ENCODE data around the gene CACNA1S. TPM values are rescaled to one million over a fixed set of nuclear protein-coding genes. Genes with fewer than 3 reads are reported as not detected.

The CACNA1S gene
- total and polyA plus RNA-seq, 2 of the 8 experiments (the other 6 are each of a cell fraction or from before 2014, with no cell fraction given) = 0.06 TPM; not detected in 1

DNA sequence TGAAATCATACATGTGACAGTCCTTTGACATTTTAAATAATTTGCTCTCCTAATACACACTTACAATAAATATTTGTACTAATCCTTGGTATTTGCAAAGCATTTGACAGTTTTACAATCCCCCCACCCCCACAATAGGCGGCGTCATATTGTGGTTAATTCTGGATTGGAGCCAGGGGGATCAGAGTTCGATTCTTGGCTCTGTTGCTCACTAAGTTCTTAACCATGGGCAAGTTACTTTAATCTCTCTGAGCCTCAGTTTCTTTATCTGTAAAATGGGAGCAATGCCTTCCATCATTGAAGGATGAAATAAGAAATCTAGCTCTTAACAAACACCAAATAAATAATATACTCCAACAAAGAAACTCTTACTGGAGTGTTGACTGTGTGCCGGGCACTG lies 23.8 kb downstream of the CACNA1S start (continued):
- TF ChIP-seq, protein P1, sequence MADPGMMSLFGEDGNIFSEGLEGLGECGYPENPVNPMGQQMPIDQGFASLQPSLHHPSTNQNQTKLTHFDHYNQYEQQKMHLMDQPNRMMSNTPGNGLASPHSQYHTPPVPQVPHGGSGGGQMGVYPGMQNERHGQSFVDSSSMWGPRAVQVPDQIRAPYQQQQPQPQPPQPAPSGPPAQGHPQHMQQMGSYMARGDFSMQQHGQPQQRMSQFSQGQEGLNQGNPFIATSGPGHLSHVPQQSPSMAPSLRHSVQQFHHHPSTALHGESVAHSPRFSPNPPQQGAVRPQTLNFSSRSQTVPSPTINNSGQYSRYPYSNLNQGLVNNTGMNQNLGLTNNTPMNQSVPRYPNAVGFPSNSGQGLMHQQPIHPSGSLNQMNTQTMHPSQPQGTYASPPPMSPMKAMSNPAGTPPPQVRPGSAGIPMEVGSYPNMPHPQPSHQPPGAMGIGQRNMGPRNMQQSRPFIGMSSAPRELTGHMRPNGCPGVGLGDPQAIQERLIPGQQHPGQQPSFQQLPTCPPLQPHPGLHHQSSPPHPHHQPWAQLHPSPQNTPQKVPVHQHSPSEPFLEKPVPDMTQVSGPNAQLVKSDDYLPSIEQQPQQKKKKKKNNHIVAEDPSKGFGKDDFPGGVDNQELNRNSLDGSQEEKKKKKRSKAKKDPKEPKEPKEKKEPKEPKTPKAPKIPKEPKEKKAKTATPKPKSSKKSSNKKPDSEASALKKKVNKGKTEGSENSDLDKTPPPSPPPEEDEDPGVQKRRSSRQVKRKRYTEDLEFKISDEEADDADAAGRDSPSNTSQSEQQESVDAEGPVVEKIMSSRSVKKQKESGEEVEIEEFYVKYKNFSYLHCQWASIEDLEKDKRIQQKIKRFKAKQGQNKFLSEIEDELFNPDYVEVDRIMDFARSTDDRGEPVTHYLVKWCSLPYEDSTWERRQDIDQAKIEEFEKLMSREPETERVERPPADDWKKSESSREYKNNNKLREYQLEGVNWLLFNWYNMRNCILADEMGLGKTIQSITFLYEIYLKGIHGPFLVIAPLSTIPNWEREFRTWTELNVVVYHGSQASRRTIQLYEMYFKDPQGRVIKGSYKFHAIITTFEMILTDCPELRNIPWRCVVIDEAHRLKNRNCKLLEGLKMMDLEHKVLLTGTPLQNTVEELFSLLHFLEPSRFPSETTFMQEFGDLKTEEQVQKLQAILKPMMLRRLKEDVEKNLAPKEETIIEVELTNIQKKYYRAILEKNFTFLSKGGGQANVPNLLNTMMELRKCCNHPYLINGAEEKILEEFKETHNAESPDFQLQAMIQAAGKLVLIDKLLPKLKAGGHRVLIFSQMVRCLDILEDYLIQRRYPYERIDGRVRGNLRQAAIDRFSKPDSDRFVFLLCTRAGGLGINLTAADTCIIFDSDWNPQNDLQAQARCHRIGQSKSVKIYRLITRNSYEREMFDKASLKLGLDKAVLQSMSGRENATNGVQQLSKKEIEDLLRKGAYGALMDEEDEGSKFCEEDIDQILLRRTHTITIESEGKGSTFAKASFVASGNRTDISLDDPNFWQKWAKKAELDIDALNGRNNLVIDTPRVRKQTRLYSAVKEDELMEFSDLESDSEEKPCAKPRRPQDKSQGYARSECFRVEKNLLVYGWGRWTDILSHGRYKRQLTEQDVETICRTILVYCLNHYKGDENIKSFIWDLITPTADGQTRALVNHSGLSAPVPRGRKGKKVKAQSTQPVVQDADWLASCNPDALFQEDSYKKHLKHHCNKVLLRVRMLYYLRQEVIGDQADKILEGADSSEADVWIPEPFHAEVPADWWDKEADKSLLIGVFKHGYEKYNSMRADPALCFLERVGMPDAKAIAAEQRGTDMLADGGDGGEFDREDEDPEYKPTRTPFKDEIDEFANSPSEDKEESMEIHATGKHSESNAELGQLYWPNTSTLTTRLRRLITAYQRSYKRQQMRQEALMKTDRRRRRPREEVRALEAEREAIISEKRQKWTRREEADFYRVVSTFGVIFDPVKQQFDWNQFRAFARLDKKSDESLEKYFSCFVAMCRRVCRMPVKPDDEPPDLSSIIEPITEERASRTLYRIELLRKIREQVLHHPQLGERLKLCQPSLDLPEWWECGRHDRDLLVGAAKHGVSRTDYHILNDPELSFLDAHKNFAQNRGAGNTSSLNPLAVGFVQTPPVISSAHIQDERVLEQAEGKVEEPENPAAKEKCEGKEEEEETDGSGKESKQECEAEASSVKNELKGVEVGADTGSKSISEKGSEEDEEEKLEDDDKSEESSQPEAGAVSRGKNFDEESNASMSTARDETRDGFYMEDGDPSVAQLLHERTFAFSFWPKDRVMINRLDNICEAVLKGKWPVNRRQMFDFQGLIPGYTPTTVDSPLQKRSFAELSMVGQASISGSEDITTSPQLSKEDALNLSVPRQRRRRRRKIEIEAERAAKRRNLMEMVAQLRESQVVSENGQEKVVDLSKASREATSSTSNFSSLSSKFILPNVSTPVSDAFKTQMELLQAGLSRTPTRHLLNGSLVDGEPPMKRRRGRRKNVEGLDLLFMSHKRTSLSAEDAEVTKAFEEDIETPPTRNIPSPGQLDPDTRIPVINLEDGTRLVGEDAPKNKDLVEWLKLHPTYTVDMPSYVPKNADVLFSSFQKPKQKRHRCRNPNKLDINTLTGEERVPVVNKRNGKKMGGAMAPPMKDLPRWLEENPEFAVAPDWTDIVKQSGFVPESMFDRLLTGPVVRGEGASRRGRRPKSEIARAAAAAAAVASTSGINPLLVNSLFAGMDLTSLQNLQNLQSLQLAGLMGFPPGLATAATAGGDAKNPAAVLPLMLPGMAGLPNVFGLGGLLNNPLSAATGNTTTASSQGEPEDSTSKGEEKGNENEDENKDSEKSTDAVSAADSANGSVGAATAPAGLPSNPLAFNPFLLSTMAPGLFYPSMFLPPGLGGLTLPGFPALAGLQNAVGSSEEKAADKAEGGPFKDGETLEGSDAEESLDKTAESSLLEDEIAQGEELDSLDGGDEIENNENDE (IDR thresholded peaks at IDR 0.05; ENCODE audit: insufficient replicate concordance, low read length) = no peak
- TF ChIP-seq CTBP2 (IDR thresholded peaks at IDR 0.05; ENCODE audit: borderline replicate concordance, insufficient read depth, insufficient read length, low read length) = no peak
- TF ChIP-seq HDAC6 (IDR thresholded peaks at IDR 0.05; ENCODE audit: low read depth, low read length) = no peak
- TF ChIP-seq CEBPB (IDR thresholded peaks at IDR 0.05; ENCODE audit: low read depth, low read length) = no peak
- no peak for TF ChIP-seq BCL11A (IDR thresholded peaks at IDR 0.05; ENCODE audit: low read depth in 2 of 2, low read length in 2 of 2)
- no peak for TF ChIP-seq EP300 (IDR thresholded peaks at IDR 0.05; ENCODE audit: borderline replicate concordance in 1 of 2, low read depth in 2 of 2, low read length in 2 of 2)

Data from H1 (cell line).